ENCODE measurements around the gene C19orf53. TPM values are rescaled to one million over a fixed set of nuclear protein-coding genes. Genes with fewer than 3 reads are reported as not detected.

Gene C19orf53
- total and polyA plus RNA-seq, 2 of the 13 experiments (the other 11 are each of a cell fraction or from before 2014, with no cell fraction given), result 129 to 130 TPM

DNA sequence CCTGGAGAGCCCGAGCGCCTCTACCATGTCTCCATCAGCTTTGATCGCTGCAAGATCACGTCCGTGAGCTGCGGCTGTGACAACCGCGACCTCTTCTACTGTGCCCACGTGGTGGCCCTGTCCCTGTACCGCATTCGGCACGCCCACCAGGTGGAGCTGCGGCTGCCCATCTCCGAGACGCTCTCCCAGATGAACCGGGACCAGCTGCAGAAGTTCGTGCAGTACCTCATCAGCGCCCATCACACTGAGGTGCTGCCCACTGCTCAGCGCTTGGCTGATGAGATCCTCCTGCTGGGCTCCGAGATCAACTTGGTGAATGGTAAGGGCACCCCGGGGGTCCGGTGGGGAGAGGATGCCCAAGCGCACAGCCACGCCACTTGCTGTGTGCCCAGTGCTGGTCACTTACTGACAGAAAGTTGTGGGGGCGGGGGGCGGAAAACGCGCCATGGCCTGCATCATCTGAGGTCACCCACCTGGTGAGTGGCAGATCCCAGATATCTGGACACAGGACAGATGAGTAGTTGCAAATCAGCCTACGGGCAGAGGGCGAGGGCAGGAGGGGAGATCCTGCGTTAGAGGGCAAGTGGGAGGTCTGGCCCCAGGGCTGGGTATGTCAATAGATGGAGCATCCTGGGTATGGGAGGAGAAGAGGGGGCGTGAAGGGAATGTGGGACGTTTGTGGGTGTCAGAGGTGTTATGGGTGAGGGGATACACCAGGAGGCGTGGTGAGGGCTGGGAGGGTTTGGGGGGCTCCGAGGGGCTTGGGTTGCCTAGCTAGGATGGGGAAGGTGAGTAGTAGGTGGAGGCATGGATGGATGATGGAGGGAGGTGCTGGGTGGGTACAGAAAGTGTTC, 30.8 kb downstream of the C19orf53 start:
- Histone ChIP-seq H3K27ac (ENCODE audit: extremely low read length, insufficient read depth, low read length) (no peak overlapping the region), H3K4me2 (ENCODE audit: low read depth, low read length) (no peak overlapping the region), H4K20me1 (ENCODE audit: insufficient read depth, low read length) (no peaks in the 10 kb centered on the region), H2AFZ (ENCODE audit: low read length) (no peak overlapping the region), H3K27me3 (ENCODE audit: control insufficient read depth in 1 of 2, insufficient read depth in 2 of 2, low read length in 2 of 2) (no peaks in the 10 kb centered on the region), H3K79me2 (ENCODE audit: insufficient read depth, low read length) (no peaks in the 10 kb centered on the region), H3K4me3 (replicated peaks in 1 of 3; ENCODE audit: insufficient read depth in 1 of 3, low read depth in 2 of 3, low read length in 3 of 3) (no peak overlapping the region), H3K4me1 (ENCODE audit: insufficient read depth, low read length) (peaks cover 11% of the 10 kb centered on the region), H3K9ac (ENCODE audit: insufficient read depth, low read depth, low read length) (no peak overlapping the region), H3K9me3 (ENCODE audit: low read length) (no peaks in the 10 kb centered on the region), H3K36me3 (replicated peaks in 1 of 2; ENCODE audit: control insufficient read depth in 1 of 2, insufficient read depth in 2 of 2, low read length in 2 of 2) (no peaks in the 10 kb centered on the region)
- WGBS (ENCODE audit: low lambda C conversion rate), result 92% methylated on average over 17 of the region's 35 CpGs
- peak; percentile 32 for DNase-seq (ENCODE audit: low spot score)
- ChIA-PET POLR2A (interaction anchor here (1.3 kb wide), 1 partner anchor 10 kb away, joined by 5 read pairs; the partner anchor contains the start of gene ZSWIM4), CTCF (ENCODE audit: low intra/inter-chr PET ratio, low total read pairs) (interaction anchor here (0.9 kb wide), 1 partner anchor 57 kb away, joined by 6 read pairs; no protein-coding TSS in a partner anchor)
- peak; percentile 77 for ATAC-seq
- no TSS peak for BruUV-seq (replicated peaks)
- in situ Hi-C loops (cut with HindIII; ENCODE audit: extremely low pct_ligation_motif_present, low pct_unique_long_range_greater_than_20kb), result no loop called here
- FAIRE-seq, result no peak
- intact Hi-C loops (cut with micrococcal nuclease; ENCODE audit: unreplicated experiment), result no loop called here
- peak; percentile 67 for TF ChIP-seq MYC (CRISPR knock-in tag; IDR thresholded peaks at IDR 0.05; ENCODE audit: borderline replicate concordance)
- peak; percentile 45; the same call in 1 of the 2 replicates for TF ChIP-seq ZNF768 (CRISPR knock-in tag; IDR thresholded peaks at IDR 0.05)
- TF ChIP-seq, protein P1, sequence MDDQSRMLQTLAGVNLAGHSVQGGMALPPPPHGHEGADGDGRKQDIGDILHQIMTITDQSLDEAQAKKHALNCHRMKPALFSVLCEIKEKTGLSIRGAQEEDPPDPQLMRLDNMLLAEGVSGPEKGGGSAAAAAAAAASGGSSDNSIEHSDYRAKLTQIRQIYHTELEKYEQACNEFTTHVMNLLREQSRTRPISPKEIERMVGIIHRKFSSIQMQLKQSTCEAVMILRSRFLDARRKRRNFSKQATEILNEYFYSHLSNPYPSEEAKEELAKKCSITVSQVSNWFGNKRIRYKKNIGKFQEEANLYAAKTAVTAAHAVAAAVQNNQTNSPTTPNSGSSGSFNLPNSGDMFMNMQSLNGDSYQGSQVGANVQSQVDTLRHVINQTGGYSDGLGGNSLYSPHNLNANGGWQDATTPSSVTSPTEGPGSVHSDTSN (CRISPR knock-in tag; IDR thresholded peaks at IDR 0.05; ENCODE audit: borderline replicate concordance), result no peak
- TF ChIP-seq, protein P2, sequence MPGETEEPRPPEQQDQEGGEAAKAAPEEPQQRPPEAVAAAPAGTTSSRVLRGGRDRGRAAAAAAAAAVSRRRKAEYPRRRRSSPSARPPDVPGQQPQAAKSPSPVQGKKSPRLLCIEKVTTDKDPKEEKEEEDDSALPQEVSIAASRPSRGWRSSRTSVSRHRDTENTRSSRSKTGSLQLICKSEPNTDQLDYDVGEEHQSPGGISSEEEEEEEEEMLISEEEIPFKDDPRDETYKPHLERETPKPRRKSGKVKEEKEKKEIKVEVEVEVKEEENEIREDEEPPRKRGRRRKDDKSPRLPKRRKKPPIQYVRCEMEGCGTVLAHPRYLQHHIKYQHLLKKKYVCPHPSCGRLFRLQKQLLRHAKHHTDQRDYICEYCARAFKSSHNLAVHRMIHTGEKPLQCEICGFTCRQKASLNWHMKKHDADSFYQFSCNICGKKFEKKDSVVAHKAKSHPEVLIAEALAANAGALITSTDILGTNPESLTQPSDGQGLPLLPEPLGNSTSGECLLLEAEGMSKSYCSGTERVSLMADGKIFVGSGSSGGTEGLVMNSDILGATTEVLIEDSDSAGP (CRISPR knock-in tag; IDR thresholded peaks at IDR 0.05; ENCODE audit: borderline replicate concordance), result 0 out of 2 replicates have a peak, but pooled peaks have one; percentile 22
- TF ChIP-seq, protein P3, sequence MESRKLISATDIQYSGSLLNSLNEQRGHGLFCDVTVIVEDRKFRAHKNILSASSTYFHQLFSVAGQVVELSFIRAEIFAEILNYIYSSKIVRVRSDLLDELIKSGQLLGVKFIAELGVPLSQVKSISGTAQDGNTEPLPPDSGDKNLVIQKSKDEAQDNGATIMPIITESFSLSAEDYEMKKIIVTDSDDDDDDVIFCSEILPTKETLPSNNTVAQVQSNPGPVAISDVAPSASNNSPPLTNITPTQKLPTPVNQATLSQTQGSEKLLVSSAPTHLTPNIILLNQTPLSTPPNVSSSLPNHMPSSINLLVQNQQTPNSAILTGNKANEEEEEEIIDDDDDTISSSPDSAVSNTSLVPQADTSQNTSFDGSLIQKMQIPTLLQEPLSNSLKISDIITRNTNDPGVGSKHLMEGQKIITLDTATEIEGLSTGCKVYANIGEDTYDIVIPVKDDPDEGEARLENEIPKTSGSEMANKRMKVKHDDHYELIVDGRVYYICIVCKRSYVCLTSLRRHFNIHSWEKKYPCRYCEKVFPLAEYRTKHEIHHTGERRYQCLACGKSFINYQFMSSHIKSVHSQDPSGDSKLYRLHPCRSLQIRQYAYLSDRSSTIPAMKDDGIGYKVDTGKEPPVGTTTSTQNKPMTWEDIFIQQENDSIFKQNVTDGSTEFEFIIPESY (CRISPR knock-in tag; IDR thresholded peaks at IDR 0.05), result peak; percentile 100
- TF ChIP-seq ZNF687 (CRISPR knock-in tag; IDR thresholded peaks at IDR 0.05), result peak; percentile 41
- TF ChIP-seq, protein P4, sequence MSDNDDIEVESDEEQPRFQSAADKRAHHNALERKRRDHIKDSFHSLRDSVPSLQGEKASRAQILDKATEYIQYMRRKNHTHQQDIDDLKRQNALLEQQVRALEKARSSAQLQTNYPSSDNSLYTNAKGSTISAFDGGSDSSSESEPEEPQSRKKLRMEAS (IDR thresholded peaks at IDR 0.05), result peak; percentile 33; the same call in 1 of the 2 replicates
- peak; percentile 97 for TF ChIP-seq ZNF12 (CRISPR knock-in tag; IDR thresholded peaks at IDR 0.05)
- TF ChIP-seq STAG1 (CRISPR knock-in tag; IDR thresholded peaks at IDR 0.05), result peak; percentile 53

All from HepG2 (cell line).